ENCODE data around the gene EPGN.

DNA sequence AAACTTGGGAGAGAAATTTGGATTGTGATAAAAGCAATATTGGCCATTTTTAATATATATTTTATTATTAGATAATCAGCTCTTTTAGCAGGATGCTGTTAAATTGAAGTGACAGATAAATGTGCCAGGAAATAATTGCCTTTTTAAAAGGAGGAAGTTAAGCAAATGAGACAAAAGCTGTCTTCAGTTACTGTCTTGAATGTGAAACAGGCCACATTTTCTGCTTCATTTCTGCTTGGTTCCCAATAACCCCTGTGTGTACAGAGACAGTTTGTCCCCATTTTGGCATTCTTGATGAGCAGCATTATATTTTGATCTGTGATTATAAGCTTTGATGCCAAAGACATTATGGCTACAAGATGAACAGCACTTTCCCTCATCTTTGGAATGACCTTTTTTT lies 953 bp downstream of the EPGN start:
- TF ChIP-seq CTCF (IDR thresholded peaks at IDR 0.05) (no peak), EZH2 (IDR thresholded peaks at IDR 0.05; ENCODE audit: borderline replicate concordance, insufficient read depth, low read depth, low read length, poor library complexity, severe bottlenecking) (no peak)

Measured in B cell (primary cell).